Activated CD4-positive, alpha-beta T cell treated with anti-CD3 and anti-CD28 coated beads, Interleukin-2, amount 50 U/mL, for 4 hours (primary cell): ENCODE data around the gene CCDC148.
"Not testable (repeated sequence)": the region's sequence is repeated elsewhere in the genome, so short reads cannot be mapped to it uniquely, and the experiment has no call there.

ENCODE experiments used
- DNase-seq, 2 experiments: peaks; one replicate each; pipeline ENCODE4 v3.0.0-alpha.2; 2020

The CCDC148 gene

DNA sequence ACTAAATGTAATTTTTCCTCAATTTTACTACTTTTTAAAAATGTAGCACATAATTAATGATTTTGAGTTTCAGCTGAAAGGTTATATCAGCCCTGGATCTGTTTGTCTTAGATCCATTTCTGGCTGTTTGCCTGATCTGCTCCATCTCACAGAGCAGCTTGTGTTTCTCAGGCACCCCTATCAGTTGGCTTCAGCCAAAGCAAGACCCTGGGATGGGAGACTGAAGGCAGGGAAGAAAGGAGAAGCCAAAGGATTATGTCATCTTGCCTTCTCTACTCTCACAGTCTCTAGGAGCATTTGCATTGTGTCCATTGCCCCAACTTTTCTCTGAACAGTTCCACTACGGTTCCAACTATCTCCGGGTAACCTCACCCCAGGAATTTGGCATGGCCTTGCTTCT is 110.5 kb downstream of the CCDC148 start:
- DNase-seq = no peak

DNA sequence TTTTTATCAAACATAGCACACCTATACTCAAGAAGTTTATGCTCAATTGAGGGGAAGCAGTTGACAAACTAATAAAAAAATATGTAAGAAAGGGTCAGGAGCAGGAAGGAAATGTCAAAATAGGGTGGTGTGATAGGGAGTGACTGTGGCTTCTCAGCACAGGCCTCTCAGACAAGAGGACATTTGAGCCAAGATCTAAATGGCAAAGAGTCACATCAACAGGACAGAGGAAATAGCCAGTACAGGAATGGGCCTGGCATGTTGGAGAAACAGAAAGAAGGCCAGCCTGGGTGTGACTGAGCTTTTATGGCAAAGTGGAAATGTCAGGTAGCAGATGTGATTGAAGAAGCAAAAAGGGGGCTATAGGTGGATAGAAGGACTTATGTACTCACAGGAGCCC is 117.0 kb downstream of the CCDC148 start:
- no peak for DNase-seq

DNA sequence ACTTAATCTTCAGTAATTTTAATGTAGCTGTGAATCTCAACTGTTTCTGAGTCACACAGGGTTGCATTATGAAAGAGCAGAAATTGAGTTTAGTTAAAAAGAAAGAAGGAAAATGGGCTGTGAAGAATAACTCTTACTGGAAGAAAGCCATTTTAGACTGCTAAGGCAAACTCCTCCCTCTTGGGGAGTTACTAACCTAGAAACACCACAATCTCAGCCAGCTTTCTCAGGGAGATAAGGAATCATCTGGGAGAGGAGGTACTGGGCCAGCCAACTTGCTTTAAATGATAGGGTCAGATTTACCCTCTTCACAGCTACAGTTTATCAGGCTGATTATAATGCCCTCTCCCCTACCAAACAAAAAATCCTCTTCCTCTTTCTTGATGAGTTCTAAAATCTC is 119.5 kb downstream of the CCDC148 start:
- no peak for DNase-seq

DNA sequence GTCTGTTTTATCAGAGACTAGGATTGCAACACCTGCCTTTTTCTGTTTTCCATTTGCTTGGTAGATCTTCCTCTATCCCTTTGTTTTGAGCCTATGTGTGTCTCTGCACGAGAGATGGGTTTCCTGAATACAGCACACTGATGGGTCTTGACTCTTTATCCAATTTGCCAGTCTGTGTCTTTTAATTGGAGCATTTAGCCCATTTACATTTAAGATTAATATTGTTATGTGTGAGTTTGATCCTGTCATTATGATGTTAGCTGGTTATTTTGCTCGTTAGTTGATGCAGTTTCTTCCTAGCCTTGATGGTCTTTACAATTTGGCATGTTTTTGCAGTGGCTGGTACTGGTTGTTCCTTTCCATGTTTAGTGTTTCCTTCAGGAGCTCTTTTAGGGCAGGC is 124.8 kb downstream of the CCDC148 start:
- DNase-seq = not testable (repeated sequence)

DNA sequence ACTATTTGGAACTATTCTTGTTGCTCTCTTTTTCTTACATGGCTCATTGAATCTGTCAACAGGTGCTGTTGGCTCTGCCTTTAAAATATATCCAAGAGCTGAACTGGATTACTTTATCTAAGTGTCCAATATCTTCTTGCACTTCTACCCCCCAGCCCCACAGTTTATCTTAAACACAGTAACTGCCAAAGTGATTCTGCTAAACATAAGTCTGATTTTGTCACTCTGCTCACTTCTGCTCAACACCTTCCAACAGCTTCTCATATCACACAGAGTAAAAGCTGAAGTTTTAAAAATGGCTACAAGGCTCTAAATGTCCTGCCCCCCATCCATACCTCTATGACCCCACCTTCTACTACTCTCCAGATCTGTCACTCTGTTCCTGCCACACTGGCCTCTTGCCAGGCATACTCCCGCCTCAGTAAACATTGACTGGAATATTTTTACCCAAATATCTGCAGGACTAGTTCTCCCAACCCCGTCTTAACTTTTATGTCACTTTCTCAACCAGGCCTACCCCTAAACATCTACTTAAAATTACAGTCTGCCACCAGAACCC is 130.7 kb downstream of the CCDC148 start:
- no peak for DNase-seq

DNA sequence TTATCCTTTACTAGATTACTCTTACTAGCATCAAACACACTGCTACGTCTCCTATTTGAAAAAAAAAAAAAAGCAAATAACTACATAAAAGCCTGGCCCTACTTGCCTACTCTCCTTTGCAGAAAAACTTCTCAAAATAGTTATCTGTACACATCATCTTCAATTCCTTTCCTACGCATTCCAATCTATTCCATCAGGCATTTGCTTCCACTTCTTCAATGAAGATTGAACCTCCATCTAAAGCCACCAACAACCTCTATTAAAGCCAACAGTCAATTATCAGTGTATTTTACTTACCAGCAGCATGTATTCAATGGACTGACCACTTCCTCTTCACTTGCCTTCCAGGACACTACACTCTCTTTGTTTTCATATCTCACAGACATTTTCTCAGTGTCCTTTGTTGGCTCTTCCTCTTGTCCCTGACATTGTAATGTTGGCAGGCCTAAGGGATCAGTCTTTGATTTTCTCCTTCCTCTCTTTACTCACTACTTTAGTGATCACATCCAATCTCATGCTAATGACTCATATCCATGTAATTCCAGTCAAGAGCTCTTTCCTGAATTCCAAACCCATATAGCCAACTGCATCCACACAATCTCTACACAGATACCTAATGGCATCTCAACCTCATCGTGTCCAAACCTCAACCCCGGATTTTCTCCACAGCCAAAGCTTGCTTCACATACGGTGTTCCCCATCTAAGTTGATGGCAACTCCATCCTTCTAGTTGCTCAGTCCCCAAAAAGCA is 131.3 kb downstream of the CCDC148 start:
- no peak for DNase-seq

DNA sequence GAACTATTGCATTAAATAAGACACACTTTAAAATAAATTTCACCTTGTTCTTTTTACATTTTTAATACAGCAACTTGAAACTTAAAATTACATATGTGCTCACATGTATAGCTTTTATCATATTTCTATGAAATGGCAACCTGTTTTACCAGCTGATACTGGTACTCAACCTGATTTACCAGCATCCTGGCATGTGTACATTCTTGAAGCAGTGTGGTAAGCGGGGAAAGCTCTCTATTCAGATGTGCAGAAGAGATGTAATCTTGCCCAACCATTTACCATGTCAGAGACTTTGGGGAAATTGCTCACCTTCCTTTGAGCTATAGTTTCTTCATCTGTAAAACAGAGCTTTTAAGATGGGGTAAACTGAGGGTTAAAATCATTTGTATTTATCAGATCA is 133.2 kb downstream of the CCDC148 start:
- DNase-seq = no peak

DNA sequence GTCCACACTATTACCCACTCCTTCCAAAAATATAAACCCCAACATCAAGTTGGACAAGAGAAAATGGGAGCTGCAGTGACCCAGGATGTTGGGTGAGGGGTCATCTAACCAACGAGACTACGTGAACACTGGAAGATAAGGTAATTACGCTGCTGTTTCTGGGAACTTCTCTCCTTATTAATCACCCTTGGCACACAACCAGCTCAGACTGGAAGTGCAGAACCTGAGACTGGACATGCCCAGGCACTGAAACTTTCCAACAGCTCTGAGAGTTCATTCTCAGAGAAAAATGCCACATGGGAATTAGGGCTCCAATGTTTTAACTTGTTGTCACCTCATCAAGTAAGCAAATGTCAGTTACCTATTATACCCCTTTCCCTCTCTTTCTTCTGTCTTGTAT is 135.3 kb downstream of the CCDC148 start:
- DNase-seq = no peak

DNA sequence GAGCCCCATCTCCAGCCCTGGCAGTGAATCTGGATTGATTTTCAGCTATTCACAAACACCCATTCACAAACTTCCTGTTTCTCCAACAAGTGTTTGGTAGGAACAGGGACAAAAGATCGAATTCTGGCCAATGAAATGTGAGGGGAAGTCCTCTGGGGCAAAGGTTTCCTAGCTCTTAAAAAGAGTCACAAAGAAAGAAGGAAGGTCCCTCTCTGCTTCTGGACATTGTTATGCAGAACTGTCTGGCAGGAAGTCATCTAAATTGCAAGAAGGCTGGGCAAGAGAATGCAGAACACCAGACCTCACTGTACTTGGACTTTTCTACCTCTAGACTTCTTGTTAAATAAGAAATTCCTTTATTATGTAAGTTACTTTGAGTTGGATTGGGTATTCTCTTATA is 137.3 kb downstream of the CCDC148 start:
- DNase-seq = no peak

DNA sequence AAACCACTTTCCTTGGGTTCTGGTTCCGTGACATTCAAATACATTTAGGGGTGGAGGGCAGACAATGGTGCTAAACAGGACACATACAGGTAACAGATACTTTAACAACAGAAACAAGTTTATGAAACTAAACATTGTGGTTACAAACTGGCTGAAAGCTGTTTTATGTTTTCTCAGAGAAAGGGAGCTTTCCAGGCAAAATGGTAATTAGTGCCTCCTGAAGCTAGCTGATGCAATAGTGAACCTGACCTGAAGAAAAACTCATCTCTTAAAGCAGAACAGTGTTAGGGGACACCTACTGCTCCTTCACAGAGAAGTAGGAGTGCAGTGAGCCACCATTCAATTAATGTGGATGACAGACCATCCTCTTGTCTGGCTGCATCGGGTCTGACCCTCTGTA is 138.9 kb downstream of the CCDC148 start:
- DNase-seq = no peak

DNA sequence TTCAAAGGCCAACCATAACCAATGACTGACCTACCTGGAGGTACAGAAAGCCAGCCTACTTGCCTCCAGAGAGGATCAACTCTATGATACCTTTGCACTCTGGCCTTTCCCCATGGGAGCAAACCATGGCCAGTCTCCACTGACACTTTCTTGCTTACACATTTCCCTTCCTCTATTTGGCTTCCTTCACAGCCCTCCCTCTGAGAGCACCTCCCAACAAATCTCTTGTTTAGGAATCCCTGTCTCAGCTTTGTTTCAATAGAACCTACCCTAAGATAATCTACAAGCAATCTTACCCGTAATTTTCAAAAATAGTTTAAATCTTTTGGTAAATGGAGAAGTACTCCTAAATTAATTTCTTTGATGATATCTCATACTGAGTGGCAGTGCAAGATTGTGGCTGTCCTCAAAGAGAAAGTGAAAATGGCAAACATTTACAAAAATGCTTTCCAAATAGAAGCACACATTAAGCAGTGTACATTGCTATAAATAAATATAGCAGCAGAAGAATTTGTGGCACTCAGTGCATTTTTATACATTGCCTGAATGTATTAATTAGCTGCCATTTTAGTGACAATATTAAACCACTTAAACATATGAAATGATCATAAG is 140.6 kb downstream of the CCDC148 start:
- no peak for DNase-seq

DNA sequence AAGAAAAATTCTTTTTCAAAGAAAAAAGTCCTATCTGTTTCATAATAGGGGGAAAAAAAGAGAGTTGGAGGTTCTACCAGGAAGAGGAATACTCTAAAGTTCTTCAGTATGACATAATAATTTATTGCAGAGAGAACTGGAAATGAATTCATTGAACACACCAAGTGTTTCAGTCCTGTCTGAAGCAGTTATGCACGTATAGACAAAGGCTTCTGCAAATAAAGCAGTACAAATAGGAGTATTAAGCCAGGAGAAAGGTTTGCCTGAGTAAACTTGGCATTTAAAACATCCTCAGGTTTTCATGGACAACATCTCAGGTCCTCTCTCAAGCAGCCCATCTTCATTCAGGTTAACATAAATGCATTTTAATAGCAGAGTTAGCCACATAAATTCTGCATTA is 141.6 kb downstream of the CCDC148 start:
- no peak for DNase-seq

DNA sequence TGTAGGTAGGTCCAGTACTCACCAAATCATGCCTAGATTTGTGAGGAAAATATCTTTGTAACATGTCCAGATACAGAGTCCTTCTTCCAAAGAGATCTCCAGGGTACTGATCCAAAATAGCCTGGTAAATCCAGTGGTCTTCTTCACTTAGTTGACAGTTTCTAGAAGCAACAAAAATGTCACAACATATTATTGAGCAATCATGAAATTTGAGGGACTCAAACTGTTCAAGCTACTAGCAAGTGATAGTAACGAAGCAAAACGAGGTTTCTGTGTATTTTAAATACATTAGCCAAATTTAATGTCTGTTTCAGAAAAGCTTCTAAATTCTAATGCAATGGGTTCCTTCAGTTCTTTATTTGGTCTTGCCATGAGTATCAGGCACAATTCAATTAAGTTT is 142.8 kb downstream of the CCDC148 start:
- DNase-seq = no peak

DNA sequence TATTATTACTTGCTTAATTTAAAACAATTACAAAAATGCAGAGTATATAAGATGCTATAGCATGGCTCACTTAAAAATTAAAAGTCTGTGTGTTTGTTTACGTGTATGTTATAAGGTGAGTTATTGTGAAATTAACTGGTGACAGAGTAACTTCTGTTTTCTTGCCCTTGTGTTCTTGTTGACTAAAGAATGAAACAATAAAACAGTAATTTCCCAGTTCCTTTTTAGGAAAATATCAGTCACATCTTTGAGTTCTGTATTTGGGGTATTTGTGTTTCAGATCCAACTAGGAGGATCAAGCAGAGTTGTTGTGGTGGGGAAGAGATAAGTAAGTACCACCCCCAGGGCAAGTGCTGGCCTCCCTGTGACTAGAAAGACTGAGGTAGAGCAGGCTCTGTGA is 143.6 kb downstream of the CCDC148 start:
- no peak for DNase-seq

DNA sequence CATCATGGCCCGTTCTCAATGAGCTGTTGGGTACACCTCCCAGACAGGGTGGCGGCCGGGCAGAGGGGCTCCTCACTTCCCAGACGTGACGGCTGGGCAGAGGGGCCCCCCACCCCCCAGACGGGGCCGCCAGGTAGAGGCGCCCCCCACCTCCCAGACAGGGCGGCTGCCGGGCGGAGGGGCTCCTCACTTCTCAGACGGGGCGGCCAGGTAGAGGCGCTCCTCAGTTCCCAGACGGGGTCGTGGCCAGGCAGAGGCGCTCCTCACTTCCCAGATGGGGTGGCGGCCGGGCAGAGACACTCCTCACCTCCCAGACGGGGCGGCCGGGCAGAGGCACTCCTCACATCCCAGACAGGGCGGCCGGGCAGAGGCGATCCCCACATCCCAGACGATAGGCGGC is 146.1 kb downstream of the CCDC148 start:
- not testable (repeated sequence) for DNase-seq

DNA sequence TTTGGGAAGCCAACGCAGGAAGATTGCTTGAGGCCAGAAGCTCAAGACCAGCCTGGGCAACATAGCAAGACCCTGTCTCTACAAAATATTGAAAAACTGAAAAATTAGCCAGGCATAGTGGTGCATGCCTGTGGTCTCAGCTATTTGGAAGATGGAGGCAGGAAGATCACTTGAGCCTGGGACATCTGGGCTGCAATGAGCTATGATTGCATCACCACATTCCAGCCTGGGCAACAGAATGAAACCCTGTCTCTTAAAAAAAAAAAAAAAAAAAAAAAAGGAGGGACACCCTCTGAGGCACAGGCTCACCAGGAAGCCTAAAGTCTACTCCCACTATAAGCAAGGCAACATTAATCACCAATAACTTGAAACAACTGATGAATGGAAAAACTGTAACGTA is 151.1 kb downstream of the CCDC148 start:
- no peak for DNase-seq

DNA sequence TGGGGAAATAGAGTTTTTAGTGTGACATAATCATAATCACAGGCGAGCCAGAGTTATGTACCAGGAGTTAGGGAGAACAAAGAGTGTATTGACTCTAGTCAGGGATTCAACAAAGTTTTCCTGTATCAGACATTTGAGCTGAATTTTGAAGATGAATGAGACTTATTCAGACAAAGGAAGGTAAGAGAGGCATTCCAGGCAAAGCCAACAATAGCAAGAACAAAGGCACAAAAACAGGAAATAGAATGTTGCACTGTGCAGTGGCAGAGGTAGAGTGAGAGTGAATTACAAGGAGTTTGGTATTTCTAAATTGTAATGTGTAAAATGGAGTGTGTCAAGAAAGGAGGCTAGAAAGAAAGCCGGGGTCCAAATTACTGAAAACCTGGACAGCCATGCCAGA is 156.2 kb downstream of the CCDC148 start:
- DNase-seq = no peak

DNA sequence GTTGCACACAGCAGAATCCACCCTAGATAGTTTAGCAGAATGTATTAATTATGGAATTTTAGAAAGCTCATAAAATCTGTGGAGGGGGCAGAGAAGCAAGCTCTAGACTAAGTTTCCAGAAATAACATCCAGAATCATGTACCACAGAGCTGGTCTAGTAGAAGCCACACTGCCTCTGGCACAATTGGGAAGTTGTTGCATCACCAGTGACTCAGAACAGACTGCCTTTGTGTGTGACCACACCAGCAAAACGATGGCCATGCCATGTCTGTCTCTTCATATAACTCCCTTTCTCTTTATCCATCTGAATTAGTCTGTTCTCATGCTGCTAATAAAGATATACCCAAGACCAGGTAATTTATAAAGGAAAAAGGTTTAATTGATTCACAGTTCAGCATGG is 158.9 kb downstream of the CCDC148 start:
- no peak for DNase-seq

DNA sequence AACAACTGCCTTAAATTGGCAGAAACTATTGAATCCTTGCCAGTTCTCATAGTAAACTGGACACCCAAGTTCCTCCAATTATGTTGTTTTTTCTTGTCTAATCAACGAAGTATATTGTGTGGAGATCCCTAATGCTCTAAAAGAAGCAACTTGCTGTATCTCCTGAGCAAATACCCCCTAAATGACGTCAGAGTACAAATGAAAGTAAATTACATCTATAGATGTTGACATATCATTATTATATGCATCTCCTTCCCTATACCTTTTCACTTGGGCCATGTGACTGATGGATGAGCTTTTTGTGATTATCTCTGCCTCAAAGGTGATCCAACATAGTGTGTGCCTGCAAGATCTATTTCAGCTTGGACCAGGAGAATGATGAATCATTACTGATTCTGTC is 159.4 kb downstream of the CCDC148 start:
- DNase-seq = no peak

DNA sequence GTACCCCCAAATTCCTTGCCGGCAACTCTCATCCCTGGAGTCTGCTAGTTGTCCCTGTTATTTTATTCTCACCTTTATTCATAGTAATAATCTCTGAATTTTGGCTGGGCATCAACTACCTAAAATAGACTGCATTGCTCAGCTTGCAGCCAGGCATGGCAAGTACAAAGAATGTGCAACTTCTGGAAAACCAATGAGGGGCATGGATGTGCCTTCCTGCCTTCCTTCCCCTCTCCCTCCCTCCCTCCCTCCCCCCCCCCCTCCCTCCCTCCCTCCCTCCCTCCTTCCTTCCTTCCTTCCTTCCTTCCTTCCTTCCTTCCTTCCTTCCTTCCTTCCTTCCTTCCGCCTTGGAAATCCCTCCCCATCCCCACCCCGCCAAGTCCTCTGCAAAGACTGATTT is 162.8 kb downstream of the CCDC148 start:
- DNase-seq = no peak

DNA sequence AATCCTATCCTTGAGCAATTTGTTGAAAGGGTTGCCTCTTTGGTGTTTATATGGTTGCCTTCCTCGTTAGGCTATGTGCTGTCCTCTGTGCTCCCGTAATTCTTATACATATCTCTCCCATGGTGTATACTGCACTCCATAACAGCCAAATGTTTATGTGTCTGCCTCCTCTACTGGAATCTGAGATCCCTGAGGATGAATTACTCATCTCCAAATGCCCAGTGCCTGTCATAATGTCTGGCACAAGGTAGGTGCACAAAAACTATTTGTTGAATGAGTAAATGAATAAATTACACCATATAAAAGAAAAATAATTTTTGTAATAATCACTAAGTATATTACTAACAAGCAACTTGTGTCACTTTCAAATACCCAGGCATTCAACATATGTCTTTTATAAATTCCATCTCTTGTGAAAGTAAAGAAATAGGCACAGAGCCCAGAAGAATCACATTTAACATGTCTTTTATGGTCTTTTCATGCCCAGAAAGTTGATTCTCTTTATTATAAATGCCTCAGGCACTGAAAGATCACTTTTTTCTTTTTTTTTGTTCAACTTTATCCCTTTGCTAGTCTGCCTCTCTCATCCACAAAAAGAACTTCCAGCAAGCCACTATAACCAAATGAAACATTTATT is 164.9 kb downstream of the CCDC148 start:
- no peak for DNase-seq

DNA sequence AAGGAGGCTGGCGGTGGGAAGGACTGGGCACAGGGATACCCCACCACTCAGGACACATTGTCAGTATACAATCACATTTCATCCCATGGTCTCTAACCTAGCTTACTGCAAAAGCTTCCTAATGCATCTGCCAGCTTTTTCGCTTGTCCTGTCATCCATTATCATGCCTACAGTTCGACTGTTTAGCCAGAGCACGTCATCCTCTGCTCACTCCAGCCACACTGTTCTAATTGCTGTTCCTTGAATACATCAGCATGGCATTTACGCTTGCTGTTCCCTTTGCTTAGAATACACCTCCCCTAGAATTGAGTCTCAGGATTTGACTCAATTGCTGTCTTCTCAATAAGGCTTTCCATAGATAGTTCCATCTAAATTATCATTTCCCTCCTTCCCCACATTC is 166.3 kb downstream of the CCDC148 start:
- no peak for DNase-seq

DNA sequence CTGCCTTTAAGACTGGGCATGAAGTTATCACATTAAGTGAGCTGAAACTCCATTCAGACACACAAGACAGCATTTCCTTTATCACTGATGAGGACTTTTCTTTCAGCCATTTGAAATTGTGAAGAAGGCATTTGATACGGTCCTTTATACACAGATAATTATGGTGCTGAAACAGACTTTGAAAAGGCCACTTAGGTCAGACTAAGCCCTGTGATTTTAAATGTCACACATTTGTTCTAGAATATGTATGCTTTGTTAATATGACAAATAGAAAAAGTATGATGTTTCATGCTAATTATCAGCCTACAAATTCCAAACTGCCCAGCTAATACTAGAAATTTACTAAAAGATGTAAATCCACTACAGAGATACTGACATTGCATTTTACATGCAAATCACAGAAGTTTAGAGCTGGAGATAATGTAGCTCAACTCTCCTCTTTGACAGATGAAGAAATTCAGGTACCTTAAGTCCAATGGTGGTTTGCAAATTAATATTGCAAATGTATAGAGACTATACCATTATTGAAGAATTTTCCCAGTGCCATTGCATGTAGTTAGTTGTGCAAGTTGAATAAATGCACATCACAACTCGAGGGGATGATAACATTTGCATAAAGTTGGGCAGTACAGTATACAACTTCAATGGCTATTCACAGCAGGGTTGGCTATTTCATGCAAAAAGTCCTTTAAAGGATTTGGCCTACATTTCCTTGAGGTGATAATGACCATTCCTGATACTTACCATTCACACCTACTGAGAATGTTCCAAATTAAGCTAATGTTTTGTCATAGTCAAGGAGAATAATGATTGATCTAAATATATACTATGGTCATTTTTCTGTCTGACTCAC is 179.7 kb downstream of the CCDC148 start:
- DNase-seq = no peak
